ENCODE results near the gene CSRP1.

CSRP1 gene

GRCh38 chr1:201463071-201463552 is 43.8 kb downstream of the CSRP1 start:
- Histone ChIP-seq H3K27me3 (ENCODE audit: control insufficient read depth, insufficient read depth, low read length) (peaks cover 5% of the 10 kb centered on the region), H3K4me1 (ENCODE audit: control insufficient read depth, insufficient read depth, low read length) (peaks cover 4% of the 10 kb centered on the region), H3K9me3 (ENCODE audit: control insufficient read depth, insufficient read depth, low read length) (no peaks in the 10 kb centered on the region), H3K9ac (ENCODE audit: low read depth, low read length) (no peak overlapping the region), H3K36me3 (ENCODE audit: control insufficient read depth, insufficient read depth, low read length) (peaks cover 12% of the 10 kb centered on the region), H3K4me3 (ENCODE audit: low read depth, low read length) (no peak overlapping the region)

DNA sequence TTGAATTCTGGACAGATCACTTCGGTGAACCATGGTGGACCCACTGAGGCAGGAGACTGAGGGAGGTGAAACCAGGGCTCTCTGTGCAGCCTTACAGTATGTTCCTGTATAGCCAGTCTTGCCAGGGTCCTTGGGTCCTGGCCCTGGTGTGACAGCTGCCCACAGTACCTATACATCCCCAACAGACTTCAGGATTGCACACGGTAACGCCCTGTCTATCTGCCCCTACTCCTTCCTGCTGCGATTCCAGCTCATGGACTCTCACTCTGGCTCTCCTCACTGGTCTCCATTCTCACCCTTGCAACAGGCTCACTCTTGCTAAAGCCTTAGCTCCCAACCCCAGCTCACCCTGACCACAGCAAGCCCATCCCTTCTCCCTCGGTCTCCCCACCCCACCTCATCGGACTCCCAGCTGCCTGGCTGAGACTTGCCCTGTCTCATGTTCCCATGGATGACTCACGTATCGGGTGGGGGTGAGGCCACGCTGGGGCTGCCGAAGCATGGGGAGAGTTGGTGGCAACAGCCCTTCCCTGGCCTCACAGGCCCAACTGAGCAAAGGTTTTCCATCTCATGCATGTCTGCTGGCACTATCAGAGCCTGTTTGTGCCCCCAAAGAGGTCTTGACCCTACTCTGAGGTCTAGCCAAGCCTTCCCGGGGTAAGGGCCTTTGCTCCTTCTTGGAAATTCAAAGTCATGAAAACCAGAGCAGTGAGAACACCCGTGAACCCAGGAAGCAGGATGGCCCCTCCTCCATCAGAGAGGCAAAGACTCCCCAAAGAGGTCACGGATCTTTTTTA is 45.1 kb downstream of the CSRP1 start:
- Histone ChIP-seq H3K4me3 (ENCODE audit: low read depth, low read length) (no peak overlapping the region), H3K4me1 (ENCODE audit: control insufficient read depth, insufficient read depth, low read length) (peaks cover 7% of the 10 kb centered on the region), H3K9me3 (ENCODE audit: control insufficient read depth, insufficient read depth, low read length) (no peaks in the 10 kb centered on the region), H3K36me3 (ENCODE audit: control insufficient read depth, insufficient read depth, low read length) (peaks cover 12% of the 10 kb centered on the region), H3K9ac (ENCODE audit: low read depth, low read length) (no peak overlapping the region), H3K27me3 (ENCODE audit: control insufficient read depth, insufficient read depth, low read length) (no peaks in the 10 kb centered on the region)

DNA sequence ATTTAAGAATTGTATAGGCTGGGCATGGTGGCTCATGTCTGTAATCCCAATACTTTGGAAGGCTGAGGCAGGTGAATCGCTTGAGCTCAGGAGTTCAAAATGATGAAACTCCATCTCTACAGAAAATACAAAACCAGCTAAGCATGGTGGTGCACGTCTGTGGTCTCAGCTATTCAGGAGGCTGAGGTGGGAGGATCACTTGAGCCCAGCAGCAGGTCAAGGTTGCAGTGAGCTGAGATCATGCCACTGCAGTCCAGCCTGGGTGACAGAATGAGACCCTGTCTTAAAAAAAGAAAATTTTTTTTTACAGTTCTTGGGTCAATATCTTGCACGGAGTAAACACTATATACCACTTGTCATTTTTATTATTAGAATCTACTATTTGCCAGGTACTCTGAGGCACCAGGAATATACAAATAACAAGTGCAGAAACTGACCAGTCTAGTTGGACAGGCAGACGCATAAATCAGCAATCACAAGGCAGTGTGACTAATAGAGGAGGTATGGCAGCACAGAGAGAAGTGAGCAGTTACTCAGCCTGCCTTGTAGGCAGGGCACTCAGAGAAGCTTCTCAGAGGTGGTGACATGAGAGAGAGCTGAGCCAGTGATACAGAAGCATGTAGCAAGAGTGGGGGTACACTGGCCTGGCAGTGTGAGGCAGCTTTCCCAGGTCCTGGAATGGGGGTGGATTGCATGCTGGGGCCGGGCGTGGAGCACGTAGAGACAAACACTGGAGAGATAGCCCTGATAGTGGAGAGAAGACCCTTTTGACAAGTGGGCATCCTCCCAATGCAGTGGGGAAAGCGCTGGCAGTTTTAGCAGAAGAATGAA is 45.9 kb downstream of the CSRP1 start:
- H3K27me3 ChIP-seq (ENCODE audit: control insufficient read depth, insufficient read depth, low read length): no peaks in the 10 kb centered on the region

DNA sequence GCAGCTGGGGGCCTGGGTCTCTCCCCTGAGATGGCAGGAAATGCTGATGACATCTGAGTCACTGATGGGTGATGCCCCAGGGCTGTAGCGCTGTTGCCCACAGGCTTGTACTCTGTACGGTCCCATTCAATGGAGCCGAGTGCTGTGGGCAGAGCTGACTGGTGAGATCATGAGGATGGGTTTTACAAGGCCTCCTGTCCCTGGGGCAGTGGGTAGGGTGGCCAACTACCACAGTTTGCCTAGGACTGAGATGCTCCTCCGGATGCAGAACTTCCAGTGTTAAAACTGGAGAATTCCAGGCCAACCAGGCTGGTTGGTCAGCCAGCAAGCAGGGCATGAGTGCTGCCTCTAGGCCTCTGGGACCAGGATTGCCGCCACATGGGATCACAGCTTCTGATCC is 47.1 kb downstream of the CSRP1 start:
- Histone ChIP-seq H3K27me3 (ENCODE audit: control insufficient read depth, insufficient read depth, low read length) (no peaks in the 10 kb centered on the region), H3K36me3 (ENCODE audit: control insufficient read depth, insufficient read depth, low read length) (no peaks in the 10 kb centered on the region), H3K4me3 (ENCODE audit: low read depth, low read length) (no peak overlapping the region), H3K4me1 (ENCODE audit: control insufficient read depth, insufficient read depth, low read length) (peaks cover 13% of the 10 kb centered on the region), H3K9ac (ENCODE audit: low read depth, low read length) (no peak overlapping the region), H3K9me3 (ENCODE audit: control insufficient read depth, insufficient read depth, low read length) (no peaks in the 10 kb centered on the region)

More for the DNA sequence above, 45.9 kb downstream of the CSRP1 start:
- Histone ChIP-seq H3K9me3 (ENCODE audit: control insufficient read depth, insufficient read depth, low read length) (no peaks in the 10 kb centered on the region), H3K36me3 (ENCODE audit: control insufficient read depth, insufficient read depth, low read length) (peaks cover 11% of the 10 kb centered on the region), H3K9ac (ENCODE audit: low read depth, low read length) (no peak overlapping the region), H3K4me1 (ENCODE audit: control insufficient read depth, insufficient read depth, low read length) (peaks cover 10% of the 10 kb centered on the region), H3K4me3 (ENCODE audit: low read depth, low read length) (no peak overlapping the region)

- no peaks in the 10 kb centered on the region for H3K27me3 ChIP-seq (ENCODE audit: control insufficient read depth, insufficient read depth, low read length)
- H3K36me3 ChIP-seq (ENCODE audit: control insufficient read depth, insufficient read depth, low read length): no peaks in the 10 kb centered on the region
- no peak overlapping the region for H3K4me3 ChIP-seq (ENCODE audit: low read depth, low read length)
- H3K4me1 ChIP-seq (ENCODE audit: control insufficient read depth, insufficient read depth, low read length): peaks cover 13% of the 10 kb centered on the region
- no peaks in the 10 kb centered on the region for H3K9me3 ChIP-seq (ENCODE audit: control insufficient read depth, insufficient read depth, low read length)
- no peak overlapping the region for H3K9ac ChIP-seq (ENCODE audit: low read depth, low read length)
Measured at GRCh38 chr1:201459052-201459451, 47.9 kb downstream of the CSRP1 start.

DNA sequence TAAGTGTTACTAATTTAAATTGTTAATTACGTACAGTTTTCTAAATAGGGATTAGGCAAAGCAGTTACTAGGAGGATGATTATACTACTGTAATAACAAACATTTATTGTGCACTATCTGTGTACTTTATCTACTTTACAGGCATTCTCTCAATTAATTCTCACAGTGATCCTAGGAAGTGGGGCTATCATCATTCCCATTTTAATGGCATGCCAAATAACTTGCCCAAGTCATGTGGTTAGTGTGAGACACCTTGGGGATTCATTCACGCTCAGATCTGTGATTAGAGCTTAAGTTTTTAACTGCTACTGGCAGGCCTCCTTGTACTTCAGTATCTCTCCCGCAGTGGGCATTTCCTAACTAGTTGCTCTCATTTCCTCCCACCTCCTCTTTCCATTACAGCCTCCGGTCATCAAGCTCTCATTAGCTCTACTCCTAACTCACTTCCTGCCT is 49.4 kb downstream of the CSRP1 start:
- Histone ChIP-seq H3K4me3 (ENCODE audit: low read depth, low read length) (no peak overlapping the region), H3K9ac (ENCODE audit: low read depth, low read length) (no peak overlapping the region), H3K9me3 (ENCODE audit: control insufficient read depth, insufficient read depth, low read length) (no peaks in the 10 kb centered on the region), H3K4me1 (ENCODE audit: control insufficient read depth, insufficient read depth, low read length) (peaks cover 13% of the 10 kb centered on the region), H3K36me3 (ENCODE audit: control insufficient read depth, insufficient read depth, low read length) (no peaks in the 10 kb centered on the region), H3K27me3 (ENCODE audit: control insufficient read depth, insufficient read depth, low read length) (no peaks in the 10 kb centered on the region)

GRCh38 chr1:201456499-201457309 is 50.2 kb downstream of the CSRP1 start:
- peaks cover 13% of the 10 kb centered on the region for H3K4me1 ChIP-seq (ENCODE audit: control insufficient read depth, insufficient read depth, low read length)
- H3K9ac ChIP-seq (ENCODE audit: low read depth, low read length): no peak overlapping the region
- H3K9me3 ChIP-seq (ENCODE audit: control insufficient read depth, insufficient read depth, low read length): no peaks in the 10 kb centered on the region
- H3K36me3 ChIP-seq (ENCODE audit: control insufficient read depth, insufficient read depth, low read length): no peaks in the 10 kb centered on the region
- H3K4me3 ChIP-seq (ENCODE audit: low read depth, low read length): no peak overlapping the region
- no peaks in the 10 kb centered on the region for H3K27me3 ChIP-seq (ENCODE audit: control insufficient read depth, insufficient read depth, low read length)

DNA sequence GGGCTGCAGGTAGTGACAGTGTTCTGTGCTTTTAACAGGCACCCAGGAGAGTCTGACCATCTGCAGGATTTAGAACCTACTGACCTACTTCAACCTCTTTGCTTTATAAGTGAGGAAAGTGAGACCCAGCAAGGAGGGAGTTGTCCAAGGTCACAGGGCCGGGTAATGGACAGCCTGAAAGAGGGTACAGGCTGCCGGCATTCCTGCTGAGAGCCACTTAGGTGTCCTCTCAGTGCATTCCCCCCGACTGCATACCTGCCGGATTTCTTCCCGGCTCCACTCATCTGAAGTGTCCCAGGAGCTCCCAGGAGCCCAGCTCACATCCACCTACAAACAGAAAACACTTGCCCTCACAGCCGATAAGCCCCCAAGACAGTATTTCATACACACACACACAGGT is 51.8 kb downstream of the CSRP1 start:
- Histone ChIP-seq H3K36me3 (ENCODE audit: control insufficient read depth, insufficient read depth, low read length) (no peaks in the 10 kb centered on the region), H3K27me3 (ENCODE audit: control insufficient read depth, insufficient read depth, low read length) (no peaks in the 10 kb centered on the region), H3K9ac (ENCODE audit: low read depth, low read length) (no peak overlapping the region), H3K9me3 (ENCODE audit: control insufficient read depth, insufficient read depth, low read length) (no peaks in the 10 kb centered on the region), H3K4me1 (ENCODE audit: control insufficient read depth, insufficient read depth, low read length) (peaks cover 17% of the 10 kb centered on the region), H3K4me3 (ENCODE audit: low read depth, low read length) (no peak overlapping the region)

DNA sequence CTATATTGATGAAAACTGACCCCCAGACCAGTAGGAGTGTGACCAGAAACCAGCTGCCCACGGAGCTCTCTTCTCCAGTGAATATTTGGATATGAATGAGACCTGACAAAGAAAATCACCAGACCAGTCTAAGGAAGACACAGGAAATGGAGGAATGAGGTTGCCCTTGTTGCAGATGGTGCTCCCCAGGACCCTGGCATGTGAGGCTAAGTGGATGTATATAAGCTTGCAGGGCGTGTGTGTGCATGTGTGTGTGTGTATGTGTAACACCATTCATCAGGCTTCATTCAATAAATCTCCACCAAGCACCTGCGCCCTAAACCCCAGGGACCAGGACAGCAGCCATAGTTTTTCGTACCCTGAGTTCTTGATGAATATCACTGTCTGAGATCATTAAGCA is 52.3 kb downstream of the CSRP1 start:
- Histone ChIP-seq H3K4me3 (ENCODE audit: low read depth, low read length) (no peak overlapping the region), H3K27me3 (ENCODE audit: control insufficient read depth, insufficient read depth, low read length) (no peaks in the 10 kb centered on the region), H3K9me3 (ENCODE audit: control insufficient read depth, insufficient read depth, low read length) (no peaks in the 10 kb centered on the region), H3K36me3 (ENCODE audit: control insufficient read depth, insufficient read depth, low read length) (no peaks in the 10 kb centered on the region), H3K9ac (ENCODE audit: low read depth, low read length) (no peak overlapping the region), H3K4me1 (ENCODE audit: control insufficient read depth, insufficient read depth, low read length) (peaks cover 17% of the 10 kb centered on the region)

DNA sequence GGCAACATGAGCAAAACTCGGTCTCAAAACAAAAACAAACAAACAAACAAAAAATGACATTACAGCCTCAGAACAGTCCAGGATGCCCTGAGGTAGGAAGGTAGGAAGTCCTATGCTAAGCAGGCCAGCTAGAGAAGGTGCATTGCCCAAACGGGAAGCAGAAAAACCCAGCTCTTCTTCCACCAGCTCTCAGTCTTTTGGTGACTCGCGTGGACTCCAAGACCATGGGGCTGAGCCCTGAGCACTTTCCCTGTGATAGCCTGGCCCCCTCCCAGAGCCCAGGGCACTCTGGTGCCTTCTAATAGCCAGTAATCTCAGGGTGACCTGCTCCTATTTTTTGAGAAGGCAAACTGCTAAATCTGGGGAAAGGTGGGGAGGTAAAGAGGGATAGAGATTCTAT is 54.1 kb downstream of the CSRP1 start:
- no peak overlapping the region for H3K9ac ChIP-seq (ENCODE audit: low read depth, low read length)
- no peak overlapping the region for H3K4me3 ChIP-seq (ENCODE audit: low read depth, low read length)
- H3K9me3 ChIP-seq (ENCODE audit: control insufficient read depth, insufficient read depth, low read length): no peaks in the 10 kb centered on the region
- H3K27me3 ChIP-seq (ENCODE audit: control insufficient read depth, insufficient read depth, low read length): no peaks in the 10 kb centered on the region
- H3K4me1 ChIP-seq (ENCODE audit: control insufficient read depth, insufficient read depth, low read length): peaks cover 29% of the 10 kb centered on the region
- H3K36me3 ChIP-seq (ENCODE audit: control insufficient read depth, insufficient read depth, low read length): no peaks in the 10 kb centered on the region

GRCh38 chr1:201450721-201451291 is 56.1 kb downstream of the CSRP1 start:
- Histone ChIP-seq H3K27me3 (ENCODE audit: control insufficient read depth, insufficient read depth, low read length) (peaks cover 3% of the 10 kb centered on the region), H3K4me3 (ENCODE audit: low read depth, low read length) (no peak overlapping the region), H3K36me3 (ENCODE audit: control insufficient read depth, insufficient read depth, low read length) (no peaks in the 10 kb centered on the region), H3K9ac (ENCODE audit: low read depth, low read length) (no peak overlapping the region), H3K4me1 (ENCODE audit: control insufficient read depth, insufficient read depth, low read length) (peaks cover 21% of the 10 kb centered on the region), H3K9me3 (ENCODE audit: control insufficient read depth, insufficient read depth, low read length) (no peaks in the 10 kb centered on the region)
